OCI-LY7 (cell line): Measurements from ENCODE around the gene FAM9C. TPM values are rescaled to one million over a fixed set of nuclear protein-coding genes. Genes with fewer than 3 reads are reported as not detected.

ENCODE experiments used
- BruUV-seq: library from RNA; stranded (reverse); fragments of 400-500 nt; replicated peaks from 2 replicates; lab custom pipeline; 2021; lab: Mats Ljungman, UMichigan
- CTCF ChIA-PET: fragments of 300-600 bp; sonication (Branson Sonifier 250); formaldehyde crosslinking; loops from one replicate; lab custom pipeline; 2022; ENCODE audit warnings: antibody characterized with exemption; ENCODE audit not compliant: unreplicated experiment; lab: Charles Lee
- POLR2A ChIA-PET: fragments of 300-600 bp; sonication (Branson Sonifier 250); formaldehyde crosslinking; loops from one replicate; lab custom pipeline; 2022; ENCODE audit warnings: antibody characterized with exemption; lab: Charles Lee
- DNase-seq: peaks from one replicate; pipeline ENCODE4 v3.0.0-alpha.2; 2015; ENCODE audit warnings: low spot score
- H2AFZ ChIP-seq: fragments of 200-600 bp; sonication (generic), shearing (Covaris generic); 2 replicates; pipeline ENCODE4 v1.6.1; 2014; ENCODE audit warnings: mild to moderate bottlenecking, antibody characterized with exemption, low read length, moderate library complexity
- H3K27ac ChIP-seq: fragments of 200-600 bp; sonication (generic); 2 replicates; pipeline ENCODE4 v1.5.1; 2014; ENCODE audit warnings: mixed run types, low read depth, mild to moderate bottlenecking, moderate library complexity, low read length, inconsistent platforms; ENCODE audit not compliant: poor library complexity, severe bottlenecking
- H3K36me3 ChIP-seq: fragments of 200-600 bp; sonication (generic); 2 replicates; pipeline ENCODE4 v1.6.1; 2014; ENCODE audit warnings: mild to moderate bottlenecking, antibody characterized with exemption, low read length, moderate library complexity, mixed read lengths; ENCODE audit not compliant: insufficient read depth
- H3K4me1 ChIP-seq: fragments of 200-600 bp; sonication (generic); 2 replicates; pipeline ENCODE4 v1.5.1; 2014; ENCODE audit warnings: mild to moderate bottlenecking, low read length; ENCODE audit not compliant: insufficient read depth, poor library complexity, severe bottlenecking
- H3K4me2 ChIP-seq: fragments of 200-600 bp; sonication (generic); 2 replicates; pipeline ENCODE4 v1.6.1; 2014; ENCODE audit warnings: mild to moderate bottlenecking, low read length
- H3K4me3 ChIP-seq: fragments of 200-600 bp; sonication (generic); 2 replicates; pipeline ENCODE4 v1.5.1; 2014; ENCODE audit warnings: mild to moderate bottlenecking, low read depth, low read length; ENCODE audit not compliant: poor library complexity, severe bottlenecking
- H3K79me2 ChIP-seq: fragments of 200-600 bp; sonication (generic); 2 replicates; pipeline ENCODE4 v1.6.1; 2016; ENCODE audit warnings: low read depth, mild to moderate bottlenecking, low read length, moderate library complexity, mixed read lengths; ENCODE audit not compliant: insufficient read depth
- H3K9me2 ChIP-seq: fragments of 200-600 bp; sonication (generic); 2 replicates; pipeline ENCODE4 v1.6.1; 2016; ENCODE audit warnings: mild to moderate bottlenecking, low read length, mixed read lengths; ENCODE audit not compliant: insufficient read depth
- H3K9me3 ChIP-seq: fragments of 200-600 bp; sonication (generic); 2 replicates; pipeline ENCODE4 v1.6.1; 2014; ENCODE audit warnings: mild to moderate bottlenecking, mixed run types, low read length, mixed read lengths
- H4K20me1 ChIP-seq: fragments of 200-600 bp; sonication (generic); 2 replicates; pipeline ENCODE4 v1.6.1; 2014; ENCODE audit warnings: mild to moderate bottlenecking, antibody characterized with exemption, low read length, moderate library complexity, mixed read lengths; ENCODE audit not compliant: insufficient read depth
- CTCF ChIP-seq: fragments of 200-600 bp; sonication (generic); conservative IDR thresholded peaks from 2 replicates; pipeline ENCODE4 v1.5.1; 2014; ENCODE audit warnings: mild to moderate bottlenecking, antibody characterized with exemption, low read length, moderate library complexity, mixed read lengths
- EZH2phosphoT487 ChIP-seq: fragments of 200-600 bp; sonication (generic); IDR thresholded peaks from 2 replicates; pipeline ENCODE4 v1.6.1; 2018; ENCODE audit warnings: low read depth, borderline replicate concordance, mild to moderate bottlenecking, mixed run types, antibody characterized with exemption, low read length, moderate library complexity, mixed read lengths
- intact Hi-C: fragments of 100-400 bp; cut with micrococcal nuclease; formaldehyde crosslinking; loops from one replicate; pipeline ENCODE4 v1.10.0; 2022; ENCODE audit not compliant: unreplicated experiment
- total RNA-seq, 2 experiments: library from RNA; depleted of rRNA in 1 of 2; stranded (reverse); fragments of >200 nt in 1 of 2; shearing (Covaris generic) in 1 of 2; gene quantifications; 2 replicates each; pipeline ENCODE4 v1.2.3, GENCODE V29; 2014 to 2022

Gene FAM9C
- total RNA-seq, 2 experiments from 2014 or later = not detected

GRCh38 chrX:13009273-13009672 is 35.1 kb downstream of the FAM9C start:
- no peak for DNase-seq
- CTCF ChIA-PET = no interaction called here
- no peaks in the 10 kb centered on the region for H4K20me1 ChIP-seq
- H3K4me3 ChIP-seq = no peak overlapping the region
- no peak overlapping the region for H3K4me2 ChIP-seq
- TF ChIP-seq CTCF = no peak
- TF ChIP-seq EZH2phosphoT487 = no peak
- H3K4me1 ChIP-seq = peaks cover 58% of the 10 kb centered on the region
- intact Hi-C loops = no loop called here
- no peak overlapping the region for H2AFZ ChIP-seq
- H3K79me2 ChIP-seq = no peaks in the 10 kb centered on the region
- H3K9me2 ChIP-seq = no peaks in the 10 kb centered on the region
- H3K9me3 ChIP-seq = no peaks in the 10 kb centered on the region
- H3K36me3 ChIP-seq = no peaks in the 10 kb centered on the region
- H3K27ac ChIP-seq = no peak overlapping the region
- POLR2A ChIA-PET = interaction anchor here (0.6 to 1.5 kb wide), 3 partner anchors 8 to 31 kb away, joined by 3 to 5 read pairs (median 3); no protein-coding TSS in a partner anchor
- no TSS peak for BruUV-seq

- intact Hi-C loops = no loop called here
- Histone ChIP-seq H3K36me3 (no peaks in the 10 kb centered on the region), H4K20me1 (no peaks in the 10 kb centered on the region), H3K79me2 (no peaks in the 10 kb centered on the region), H3K27ac (no peak overlapping the region), H3K4me2 (peak overlapping the region; percentile 59; the same call in 1 of the 2 replicates), H3K9me2 (no peaks in the 10 kb centered on the region), H3K4me1 (peaks cover 55% of the 10 kb centered on the region), H3K4me3 (no peak overlapping the region), H3K9me3 (no peaks in the 10 kb centered on the region), H2AFZ (no peak overlapping the region)
- TF ChIP-seq EZH2phosphoT487 (no peak), CTCF (no peak)
- POLR2A ChIA-PET = interaction anchor here (0.6 to 1.5 kb wide), 4 partner anchors 8 to 37 kb away, joined by 3 to 5 read pairs (median 4); no protein-coding TSS in a partner anchor
- CTCF ChIA-PET = no interaction called here
- DNase-seq = no peak
- no TSS peak for BruUV-seq
Observed at GRCh38 chrX:13008851-13009250, 35.6 kb downstream of the FAM9C start.

- peak overlapping the region; percentile 59 for H3K4me2 ChIP-seq
Observed at GRCh38 chrX:13008189-13008533, 36.3 kb downstream of the FAM9C start.

More at GRCh38 chrX:13008189-13008533, 36.3 kb downstream of the FAM9C start:
- H3K27ac ChIP-seq = no peak overlapping the region
- H2AFZ ChIP-seq = no peak overlapping the region
- H3K9me3 ChIP-seq = no peaks in the 10 kb centered on the region
- BruUV-seq = no TSS peak
- peaks cover 52% of the 10 kb centered on the region for H3K4me1 ChIP-seq
- TF ChIP-seq EZH2phosphoT487 (no peak), CTCF (no peak)
- H3K36me3 ChIP-seq = no peaks in the 10 kb centered on the region
- no peaks in the 10 kb centered on the region for H3K79me2 ChIP-seq
- no peaks in the 10 kb centered on the region for H3K9me2 ChIP-seq
- POLR2A ChIA-PET = interaction anchor here (0.7 to 1.5 kb wide), 5 partner anchors 7 to 78 kb away, joined by 3 to 5 read pairs (median 3); no protein-coding TSS in a partner anchor
- CTCF ChIA-PET = interaction anchor here (0.6 kb wide), 1 partner anchor 57 kb away, joined by 3 read pairs; no protein-coding TSS in a partner anchor
- H3K4me3 ChIP-seq = no peak overlapping the region
- DNase-seq = peak; percentile 24
- no peaks in the 10 kb centered on the region for H4K20me1 ChIP-seq
- intact Hi-C loops = no loop called here
